ENCODE measurements around the gene TOR2A.

GRCh38 chr9:127781806-127782205, 46.7 kb upstream of the TOR2A start:
- TF ChIP-seq CTCF (IDR thresholded peaks at IDR 0.05 in 8 of 11, conservative IDR thresholded peaks at IDR 0.05 in 3 of 11): no peak
- TF ChIP-seq POLR2A (IDR thresholded peaks at IDR 0.05): no peak
- TF ChIP-seq POLR2AphosphoS5 (IDR thresholded peaks at IDR 0.05): no peak

All from spleen (tissue), 7 donors.